ENCODE results near the gene CHST2. TPM values are rescaled to one million over a fixed set of nuclear protein-coding genes. Genes with fewer than 3 reads are reported as not detected.

Gene CHST2
- total RNA-seq, 1 experiment from 2014 or later: 17.3 TPM

DNA sequence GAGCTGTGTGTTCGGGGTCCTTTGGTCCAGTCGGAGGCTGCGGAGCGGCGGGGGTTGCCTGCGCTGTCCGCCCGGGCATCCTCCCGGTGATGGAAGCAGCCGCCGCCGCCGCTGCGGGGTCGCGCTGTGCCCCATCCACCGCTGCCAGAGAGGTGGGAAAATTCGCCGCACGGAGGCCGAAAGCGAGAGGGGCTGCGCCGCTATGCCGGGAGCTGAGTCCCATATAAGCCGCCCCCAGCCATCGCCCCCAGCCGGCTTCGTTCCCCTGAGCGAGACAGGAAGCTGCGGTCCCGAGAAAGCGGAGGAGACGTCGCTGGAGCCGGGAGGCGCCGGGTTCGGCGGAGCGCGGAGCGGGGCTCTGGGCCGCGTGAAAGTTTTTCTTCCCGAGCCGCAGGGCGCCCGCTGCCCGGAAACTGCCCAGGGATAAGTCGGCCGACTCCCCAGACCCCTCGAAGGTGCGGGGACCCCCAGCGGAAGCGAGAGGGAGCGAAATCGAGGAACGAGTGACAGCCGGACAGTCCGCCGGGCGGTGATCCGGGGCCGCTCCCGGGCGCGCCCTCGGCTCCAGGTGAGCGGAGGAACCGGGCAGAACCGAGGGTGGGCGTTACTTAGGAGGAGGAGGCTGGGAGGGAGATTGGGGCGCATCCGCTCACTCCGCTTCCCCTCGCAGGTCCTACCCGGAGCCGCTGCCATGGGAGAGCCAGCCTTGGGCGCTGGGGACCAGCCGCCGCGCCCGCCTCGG is 574 bp downstream of the CHST2 start (continued):
- TF ChIP-seq, protein P1, sequence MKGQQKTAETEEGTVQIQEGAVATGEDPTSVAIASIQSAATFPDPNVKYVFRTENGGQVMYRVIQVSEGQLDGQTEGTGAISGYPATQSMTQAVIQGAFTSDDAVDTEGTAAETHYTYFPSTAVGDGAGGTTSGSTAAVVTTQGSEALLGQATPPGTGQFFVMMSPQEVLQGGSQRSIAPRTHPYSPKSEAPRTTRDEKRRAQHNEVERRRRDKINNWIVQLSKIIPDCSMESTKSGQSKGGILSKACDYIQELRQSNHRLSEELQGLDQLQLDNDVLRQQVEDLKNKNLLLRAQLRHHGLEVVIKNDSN (CRISPR knock-in tag; IDR thresholded peaks at IDR 0.05): 0 out of 2 replicates have a peak, but pooled peaks have one; percentile 12
- no peak for TF ChIP-seq FOXJ3 (CRISPR knock-in tag; IDR thresholded peaks at IDR 0.05; ENCODE audit: borderline replicate concordance)
- 0 out of 2 replicates have a peak, but pooled peaks have one; percentile 6 for TF ChIP-seq ZNF263 (CRISPR knock-in tag; IDR thresholded peaks at IDR 0.05; ENCODE audit: low read depth)
- peak; percentile 56; the same call in 1 of the 2 replicates for TF ChIP-seq FOXP1 (CRISPR knock-in tag; IDR thresholded peaks at IDR 0.05; ENCODE audit: borderline replicate concordance)

DNA sequence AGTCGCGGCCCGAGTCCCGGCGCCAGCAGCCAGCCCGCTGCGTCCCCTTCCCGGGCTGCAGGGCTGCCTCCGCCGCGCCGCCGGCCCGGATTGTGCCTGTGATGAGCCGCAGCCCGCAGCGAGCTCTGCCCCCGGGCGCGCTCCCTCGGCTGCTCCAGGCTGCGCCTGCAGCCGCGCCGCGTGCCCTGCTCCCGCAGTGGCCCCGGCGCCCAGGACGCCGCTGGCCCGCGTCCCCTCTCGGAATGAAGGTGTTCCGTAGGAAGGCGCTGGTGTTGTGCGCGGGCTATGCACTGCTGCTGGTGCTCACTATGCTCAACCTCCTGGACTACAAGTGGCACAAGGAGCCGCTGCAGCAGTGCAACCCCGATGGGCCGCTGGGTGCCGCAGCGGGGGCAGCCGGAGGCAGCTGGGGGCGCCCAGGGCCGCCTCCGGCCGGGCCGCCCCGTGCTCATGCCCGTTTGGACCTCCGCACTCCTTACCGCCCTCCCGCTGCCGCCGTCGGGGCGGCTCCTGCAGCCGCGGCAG is 1.2 kb downstream of the CHST2 start:
- Mint-ChIP-seq H3K27me3 (ENCODE audit: low read depth) (peaks cover 22% of the 10 kb centered on the region), H3K4me1 (peaks cover 35% of the 10 kb centered on the region), H3K9me3 (no peaks in the 10 kb centered on the region), H3K27ac (no peak overlapping the region), H3K36me3 (peaks cover 4% of the 10 kb centered on the region), H3K4me3 (peak overlapping the region; percentile 65)
- no peak for DNase-seq (ENCODE audit: low spot score)
- peak; percentile 4 for ATAC-seq
- 0 out of 2 replicates have a peak, but pooled peaks have one; percentile 44 for TF ChIP-seq MYBL2 (CRISPR knock-in tag; IDR thresholded peaks at IDR 0.05)
- TF ChIP-seq, protein P2, sequence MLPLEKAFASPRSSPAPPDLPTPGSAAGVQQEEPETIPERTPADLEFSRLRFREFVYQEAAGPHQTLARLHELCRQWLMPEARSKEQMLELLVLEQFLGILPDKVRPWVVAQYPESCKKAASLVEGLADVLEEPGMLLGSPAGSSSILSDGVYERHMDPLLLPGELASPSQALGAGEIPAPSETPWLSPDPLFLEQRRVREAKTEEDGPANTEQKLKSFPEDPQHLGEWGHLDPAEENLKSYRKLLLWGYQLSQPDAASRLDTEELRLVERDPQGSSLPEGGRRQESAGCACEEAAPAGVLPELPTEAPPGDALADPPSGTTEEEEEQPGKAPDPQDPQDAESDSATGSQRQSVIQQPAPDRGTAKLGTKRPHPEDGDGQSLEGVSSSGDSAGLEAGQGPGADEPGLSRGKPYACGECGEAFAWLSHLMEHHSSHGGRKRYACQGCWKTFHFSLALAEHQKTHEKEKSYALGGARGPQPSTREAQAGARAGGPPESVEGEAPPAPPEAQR (CRISPR knock-in tag; IDR thresholded peaks at IDR 0.05): no peak
- TF ChIP-seq, protein P3, sequence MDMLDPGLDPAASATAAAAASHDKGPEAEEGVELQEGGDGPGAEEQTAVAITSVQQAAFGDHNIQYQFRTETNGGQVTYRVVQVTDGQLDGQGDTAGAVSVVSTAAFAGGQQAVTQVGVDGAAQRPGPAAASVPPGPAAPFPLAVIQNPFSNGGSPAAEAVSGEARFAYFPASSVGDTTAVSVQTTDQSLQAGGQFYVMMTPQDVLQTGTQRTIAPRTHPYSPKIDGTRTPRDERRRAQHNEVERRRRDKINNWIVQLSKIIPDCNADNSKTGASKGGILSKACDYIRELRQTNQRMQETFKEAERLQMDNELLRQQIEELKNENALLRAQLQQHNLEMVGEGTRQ (CRISPR knock-in tag; IDR thresholded peaks at IDR 0.05): peak; percentile 15; the same call in 1 of the 2 replicates
- no peak for TF ChIP-seq FOXJ3 (CRISPR knock-in tag; IDR thresholded peaks at IDR 0.05; ENCODE audit: borderline replicate concordance)
- POLR2A ChIA-PET: interaction anchor here (0.6 to 0.8 kb wide), 2 partner anchors 15 to 851 kb away, joined by 3 to 8 read pairs; partner anchors contain the start of gene DIPK2A
- CTCF ChIA-PET: interaction anchor here (0.8 to 1.7 kb wide), 6 partner anchors 8 to 554 kb away, joined by 3 to 6 read pairs (median 3); no protein-coding TSS in a partner anchor

DNA sequence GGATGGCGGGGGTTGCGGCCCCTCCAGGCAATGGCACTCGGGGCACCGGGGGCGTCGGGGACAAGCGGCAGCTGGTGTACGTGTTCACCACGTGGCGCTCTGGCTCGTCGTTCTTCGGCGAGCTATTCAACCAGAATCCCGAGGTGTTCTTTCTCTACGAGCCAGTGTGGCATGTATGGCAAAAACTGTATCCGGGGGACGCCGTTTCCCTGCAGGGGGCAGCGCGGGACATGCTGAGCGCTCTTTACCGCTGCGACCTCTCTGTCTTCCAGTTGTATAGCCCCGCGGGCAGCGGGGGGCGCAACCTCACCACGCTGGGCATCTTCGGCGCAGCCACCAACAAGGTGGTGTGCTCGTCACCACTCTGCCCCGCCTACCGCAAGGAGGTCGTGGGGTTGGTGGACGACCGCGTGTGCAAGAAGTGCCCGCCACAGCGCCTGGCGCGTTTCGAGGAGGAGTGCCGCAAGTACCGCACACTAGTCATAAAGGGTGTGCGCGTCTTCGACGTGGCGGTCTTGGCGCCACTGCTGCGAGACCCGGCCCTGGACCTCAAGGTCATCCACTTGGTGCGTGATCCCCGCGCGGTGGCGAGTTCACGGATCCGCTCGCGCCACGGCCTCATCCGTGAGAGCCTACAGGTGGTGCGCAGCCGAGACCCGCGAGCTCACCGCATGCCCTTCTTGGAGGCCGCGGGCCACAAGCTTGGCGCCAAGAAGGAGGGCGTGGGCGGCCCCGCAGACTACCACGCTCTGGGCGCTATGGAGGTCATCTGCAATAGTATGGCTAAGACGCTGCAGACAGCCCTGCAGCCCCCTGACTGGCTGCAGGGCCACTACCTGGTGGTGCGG is 1.9 kb downstream of the CHST2 start:
- DNase-seq (ENCODE audit: low spot score) (peak; percentile 82), ATAC-seq (peak; percentile 26)
- H3K27ac Mint-ChIP-seq: no peak overlapping the region
- peaks cover 4% of the 10 kb centered on the region for H3K36me3 Mint-ChIP-seq
- H3K4me3 Mint-ChIP-seq: peak overlapping the region; percentile 65
- H3K4me1 Mint-ChIP-seq: peaks cover 35% of the 10 kb centered on the region
- ChIA-PET CTCF (interaction anchor here (0.8 to 1.7 kb wide), 6 partner anchors 9 to 553 kb away, joined by 3 to 6 read pairs (median 3); no protein-coding TSS in a partner anchor), POLR2A (interaction anchor here (0.6 to 0.8 kb wide), 2 partner anchors 14 to 850 kb away, joined by 3 to 8 read pairs; partner anchors contain the start of gene DIPK2A)
- peaks cover 22% of the 10 kb centered on the region for H3K27me3 Mint-ChIP-seq (ENCODE audit: low read depth)
- no peaks in the 10 kb centered on the region for H3K9me3 Mint-ChIP-seq
- no peak for TF ChIP-seq HMGA2 (CRISPR knock-in tag; IDR thresholded peaks at IDR 0.05)
- no peak for TF ChIP-seq ZNF416 (CRISPR knock-in tag; IDR thresholded peaks at IDR 0.05)
- TF ChIP-seq, protein P4, sequence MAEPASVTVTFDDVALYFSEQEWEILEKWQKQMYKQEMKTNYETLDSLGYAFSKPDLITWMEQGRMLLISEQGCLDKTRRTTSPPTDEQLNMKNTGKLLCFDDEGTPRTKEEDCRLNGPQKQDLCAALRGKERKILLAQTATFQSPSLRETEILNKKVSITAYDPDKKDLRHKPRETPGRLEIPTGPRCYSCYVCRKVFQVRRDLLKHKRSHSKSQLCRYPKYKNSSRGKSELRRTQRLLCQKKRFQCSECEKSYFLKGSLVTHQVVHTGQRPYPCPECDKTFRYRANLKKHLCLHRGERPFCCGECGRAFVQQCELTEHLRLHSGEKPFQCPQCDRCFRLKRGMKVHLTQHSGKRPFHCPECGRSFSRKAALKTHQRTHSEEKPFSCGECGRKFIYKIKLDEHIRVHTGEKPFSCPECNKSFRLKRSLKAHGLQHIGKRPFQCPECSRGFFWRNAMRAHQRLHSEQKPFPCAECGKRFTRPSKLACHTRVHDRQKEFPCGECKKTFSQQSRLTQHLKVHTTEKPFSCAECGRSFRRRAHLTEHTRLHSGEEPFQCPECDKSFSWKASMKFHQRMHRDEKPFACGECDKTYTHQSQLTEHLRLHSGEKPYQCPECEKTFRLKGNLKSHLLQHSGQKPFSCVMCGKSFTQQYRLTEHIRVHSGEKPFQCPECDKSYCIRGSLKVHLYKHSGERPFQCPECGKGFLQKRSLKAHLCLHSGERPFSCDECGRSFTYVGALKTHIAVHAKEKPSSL (CRISPR knock-in tag; conservative IDR thresholded peaks at IDR 0.05): no peak
- no peak for TF ChIP-seq PRRX2 (CRISPR knock-in tag; IDR thresholded peaks at IDR 0.05)
- TF ChIP-seq SOX15 (CRISPR knock-in tag; IDR thresholded peaks at IDR 0.05): no peak
- TF ChIP-seq, protein P5, sequence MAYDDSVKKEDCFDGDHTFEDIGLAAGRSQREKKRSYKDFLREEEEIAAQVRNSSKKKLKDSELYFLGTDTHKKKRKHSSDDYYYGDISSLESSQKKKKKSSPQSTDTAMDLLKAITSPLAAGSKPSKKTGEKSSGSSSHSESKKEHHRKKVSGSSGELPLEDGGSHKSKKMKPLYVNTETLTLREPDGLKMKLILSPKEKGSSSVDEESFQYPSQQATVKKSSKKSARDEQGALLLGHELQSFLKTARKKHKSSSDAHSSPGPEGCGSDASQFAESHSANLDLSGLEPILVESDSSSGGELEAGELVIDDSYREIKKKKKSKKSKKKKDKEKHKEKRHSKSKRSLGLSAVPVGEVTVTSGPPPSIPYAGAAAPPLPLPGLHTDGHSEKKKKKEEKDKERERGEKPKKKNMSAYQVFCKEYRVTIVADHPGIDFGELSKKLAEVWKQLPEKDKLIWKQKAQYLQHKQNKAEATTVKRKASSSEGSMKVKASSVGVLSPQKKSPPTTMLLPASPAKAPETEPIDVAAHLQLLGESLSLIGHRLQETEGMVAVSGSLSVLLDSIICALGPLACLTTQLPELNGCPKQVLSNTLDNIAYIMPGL (CRISPR knock-in tag; IDR thresholded peaks at IDR 0.05): peak; percentile 86; the same call in 1 of the 2 replicates
- TF ChIP-seq, protein P6, sequence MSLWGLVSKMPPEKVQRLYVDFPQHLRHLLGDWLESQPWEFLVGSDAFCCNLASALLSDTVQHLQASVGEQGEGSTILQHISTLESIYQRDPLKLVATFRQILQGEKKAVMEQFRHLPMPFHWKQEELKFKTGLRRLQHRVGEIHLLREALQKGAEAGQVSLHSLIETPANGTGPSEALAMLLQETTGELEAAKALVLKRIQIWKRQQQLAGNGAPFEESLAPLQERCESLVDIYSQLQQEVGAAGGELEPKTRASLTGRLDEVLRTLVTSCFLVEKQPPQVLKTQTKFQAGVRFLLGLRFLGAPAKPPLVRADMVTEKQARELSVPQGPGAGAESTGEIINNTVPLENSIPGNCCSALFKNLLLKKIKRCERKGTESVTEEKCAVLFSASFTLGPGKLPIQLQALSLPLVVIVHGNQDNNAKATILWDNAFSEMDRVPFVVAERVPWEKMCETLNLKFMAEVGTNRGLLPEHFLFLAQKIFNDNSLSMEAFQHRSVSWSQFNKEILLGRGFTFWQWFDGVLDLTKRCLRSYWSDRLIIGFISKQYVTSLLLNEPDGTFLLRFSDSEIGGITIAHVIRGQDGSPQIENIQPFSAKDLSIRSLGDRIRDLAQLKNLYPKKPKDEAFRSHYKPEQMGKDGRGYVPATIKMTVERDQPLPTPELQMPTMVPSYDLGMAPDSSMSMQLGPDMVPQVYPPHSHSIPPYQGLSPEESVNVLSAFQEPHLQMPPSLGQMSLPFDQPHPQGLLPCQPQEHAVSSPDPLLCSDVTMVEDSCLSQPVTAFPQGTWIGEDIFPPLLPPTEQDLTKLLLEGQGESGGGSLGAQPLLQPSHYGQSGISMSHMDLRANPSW (CRISPR knock-in tag; conservative IDR thresholded peaks at IDR 0.05; ENCODE audit: low read depth): no peak
- TF ChIP-seq, protein P7, sequence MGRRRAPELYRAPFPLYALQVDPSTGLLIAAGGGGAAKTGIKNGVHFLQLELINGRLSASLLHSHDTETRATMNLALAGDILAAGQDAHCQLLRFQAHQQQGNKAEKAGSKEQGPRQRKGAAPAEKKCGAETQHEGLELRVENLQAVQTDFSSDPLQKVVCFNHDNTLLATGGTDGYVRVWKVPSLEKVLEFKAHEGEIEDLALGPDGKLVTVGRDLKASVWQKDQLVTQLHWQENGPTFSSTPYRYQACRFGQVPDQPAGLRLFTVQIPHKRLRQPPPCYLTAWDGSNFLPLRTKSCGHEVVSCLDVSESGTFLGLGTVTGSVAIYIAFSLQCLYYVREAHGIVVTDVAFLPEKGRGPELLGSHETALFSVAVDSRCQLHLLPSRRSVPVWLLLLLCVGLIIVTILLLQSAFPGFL (CRISPR knock-in tag; IDR thresholded peaks at IDR 0.05; ENCODE audit: borderline replicate concordance): no peak
- TF ChIP-seq, protein P8, sequence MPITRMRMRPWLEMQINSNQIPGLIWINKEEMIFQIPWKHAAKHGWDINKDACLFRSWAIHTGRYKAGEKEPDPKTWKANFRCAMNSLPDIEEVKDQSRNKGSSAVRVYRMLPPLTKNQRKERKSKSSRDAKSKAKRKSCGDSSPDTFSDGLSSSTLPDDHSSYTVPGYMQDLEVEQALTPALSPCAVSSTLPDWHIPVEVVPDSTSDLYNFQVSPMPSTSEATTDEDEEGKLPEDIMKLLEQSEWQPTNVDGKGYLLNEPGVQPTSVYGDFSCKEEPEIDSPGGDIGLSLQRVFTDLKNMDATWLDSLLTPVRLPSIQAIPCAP (CRISPR knock-in tag; IDR thresholded peaks at IDR 0.05): no peak; the same call in 1 of the 2 replicates

All from WTC11 (cell line).